Breast epithelium (tissue), 4 donors: ENCODE measurements around the gene GCSH. TPM values are rescaled to one million over a fixed set of nuclear protein-coding genes. Genes with fewer than 3 reads are reported as not detected.

ENCODE experiments used
- DNase-seq, 2 donors: peaks; one replicate each; pipeline ENCODE4 v3.0.0-alpha.2; 2019; ENCODE audit warnings: low spot score in 2 of 2
- H3K27ac ChIP-seq, 2 donors: fragments of 200-600 bp; sonication (generic) in 1 of 2; one replicate each; pipeline ENCODE4 v1.5.1; 2016 to 2019; ENCODE audit warnings: mild to moderate bottlenecking in 1 of 2
- H3K27me3 ChIP-seq, 2 donors: fragments of 200-600 bp; sonication (generic) in 1 of 2; one replicate each; pipeline versions ENCODE4 v1.5.1 to v1.6.0; 2017 to 2019; ENCODE audit warnings: control low read depth in 1 of 2, mild to moderate bottlenecking in 1 of 2
- H3K36me3 ChIP-seq: fragments of 200-600 bp; one replicate; pipeline ENCODE4 v1.5.1; 2019
- H3K4me1 ChIP-seq, 2 donors: fragments of 200-600 bp; sonication (generic); one replicate each; pipeline ENCODE4 v1.5.1; 2016 to 2019; ENCODE audit warnings: control low read depth in 1 of 2
- H3K4me3 ChIP-seq, 3 donors: fragments of 200-600 bp; sonication (generic); 1 replicate in 2 of 3; 2 replicates in 1 of 3; pipeline ENCODE4 v1.5.1; 2016 to 2019; ENCODE audit warnings: mild to moderate bottlenecking in 3 of 3, moderate library complexity in 2 of 3
- H3K9me3 ChIP-seq, 2 donors: fragments of 200-600 bp; sonication (generic) in 1 of 2; one replicate each; pipeline ENCODE4 v1.5.1; 2016 to 2019; ENCODE audit warnings: control low read depth in 1 of 2
- CTCF ChIP-seq, 3 donors: fragments of 450-650 bp; IDR thresholded peaks; one replicate each; pipeline ENCODE4 v1.5.1; 2016 to 2017; ENCODE audit warnings: antibody characterized with exemption in 3 of 3, mild to moderate bottlenecking in 3 of 3, moderate library complexity in 3 of 3
- POLR2A ChIP-seq: fragments of 450-650 bp; IDR thresholded peaks from one replicate; pipeline ENCODE4 v1.6.1; 2016; ENCODE audit warnings: antibody characterized with exemption, mild to moderate bottlenecking, moderate library complexity
- POLR2AphosphoS5 ChIP-seq, 3 donors: sonication (generic); formaldehyde crosslinking; IDR thresholded peaks; one replicate each; pipeline ENCODE4 v1.6.1; 2017; ENCODE audit warnings: antibody characterized with exemption in 3 of 3
- intact Hi-C: fragments of 100-400 bp; cut with DNase I; formaldehyde crosslinking; loops from one replicate; pipeline ENCODE4 v1.15.1; 2023; ENCODE audit warnings: low total_unique reads
- total RNA-seq, 3 donors: library from RNA; depleted of rRNA; stranded (reverse); fragments of >200 nt; gene quantifications; one replicate each; pipeline ENCODE4 v1.1.0, GENCODE V29; 2016

GCSH gene
- 10 to 100 TPM; 19.9 to 22.1 (median 21.0) TPM for total RNA-seq

DNA sequence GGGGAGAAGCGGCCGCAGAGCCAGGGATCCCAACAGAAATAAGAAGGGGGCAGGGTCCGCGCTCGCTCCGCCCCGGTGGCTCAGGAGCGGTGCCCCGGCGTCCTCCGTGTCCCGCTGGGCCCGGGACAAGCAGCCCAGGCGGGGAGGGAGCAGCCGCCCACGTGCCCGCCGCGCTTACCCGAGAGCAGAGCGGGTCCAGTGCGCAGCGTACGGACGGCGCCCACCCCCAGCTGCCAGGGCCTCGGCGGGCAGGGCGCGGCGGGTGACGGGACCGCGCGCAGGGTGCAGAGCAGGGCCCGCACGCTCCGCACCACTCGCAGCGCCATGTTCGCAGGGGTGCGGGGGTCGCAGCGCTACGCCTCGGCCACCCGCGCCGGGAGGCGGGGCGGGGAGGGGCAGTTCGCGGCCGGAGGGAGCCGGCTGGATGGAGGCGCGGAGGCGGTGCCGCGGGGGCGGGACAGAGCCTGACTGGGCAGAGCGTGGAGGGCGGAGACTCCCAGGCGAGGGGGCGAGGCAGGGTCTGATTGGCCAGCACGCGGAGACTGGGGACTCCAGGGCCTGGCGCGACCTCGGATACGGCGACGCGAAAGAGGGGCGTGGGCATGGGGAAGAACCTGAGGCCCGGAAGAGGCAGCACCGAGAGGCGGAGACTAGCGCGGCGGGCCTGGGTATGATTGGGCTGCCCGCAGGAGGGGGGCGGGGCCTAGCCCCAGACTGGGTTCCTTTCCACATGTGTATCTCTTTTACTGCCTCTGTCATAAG, at the start of gene GCSH:
Gene GCSH, minus strand, starts transcription at position 443 of the 762 bp plus-strand sequence. Its CDS starts 117 bp downstream, at position 326.
- Histone ChIP-seq H3K4me3 (peak within 1 kb of the TSS; percentile 73 to 96 (median 83)), H3K36me3 (no peaks in the 10 kb centered on the region), H3K9me3 (no peaks in the 10 kb centered on the region), H3K27ac (peak within 1 kb of the TSS; percentile 68 to 89), H3K4me1 (no peaks in the 10 kb centered on the region), H3K27me3 (no peaks in the 10 kb centered on the region)
- no peak for TF ChIP-seq POLR2AphosphoS5 (IDR thresholded peaks at IDR 0.05)
- no peak for TF ChIP-seq CTCF (IDR thresholded peaks at IDR 0.05)
- no peak for TF ChIP-seq POLR2A
- intact Hi-C loops: no loop called here
- peak; percentile 98 to 99 for DNase-seq

- Histone ChIP-seq H3K9me3 (no peaks in the 10 kb centered on the region), H3K4me3 (no peak overlapping the region), H3K27ac (no peak overlapping the region), H3K27me3 (no peaks in the 10 kb centered on the region), H3K36me3 (no peaks in the 10 kb centered on the region), H3K4me1 (no peaks in the 10 kb centered on the region)
- TF ChIP-seq POLR2AphosphoS5 (IDR thresholded peaks at IDR 0.05) (no peak), CTCF (IDR thresholded peaks at IDR 0.05) (no peak), POLR2A (no peak)
- intact Hi-C loops: no loop called here
- no peak for DNase-seq
Observed at GRCh38 chr16:81143921-81144471, 47.8 kb upstream of the GCSH start.

GRCh38 chr16:81142864-81143263, 46.7 kb upstream of the GCSH start:
- Histone ChIP-seq H3K4me1 (no peaks in the 10 kb centered on the region), H3K9me3 (no peaks in the 10 kb centered on the region), H3K36me3 (no peaks in the 10 kb centered on the region), H3K27me3 (no peaks in the 10 kb centered on the region), H3K27ac (no peak overlapping the region), H3K4me3 (no peak overlapping the region)
- TF ChIP-seq POLR2A: no peak
- no peak for TF ChIP-seq POLR2AphosphoS5 (IDR thresholded peaks at IDR 0.05)
- TF ChIP-seq CTCF (IDR thresholded peaks at IDR 0.05): no peak
- intact Hi-C loops: no loop called here
- DNase-seq: no peak

GRCh38 chr16:81140930-81141780, 45.0 kb upstream of the GCSH start:
- Histone ChIP-seq H3K4me1 (no peaks in the 10 kb centered on the region), H3K27ac (no peak overlapping the region), H3K9me3 (no peaks in the 10 kb centered on the region), H3K27me3 (no peaks in the 10 kb centered on the region), H3K36me3 (no peaks in the 10 kb centered on the region), H3K4me3 (no peak overlapping the region)
- DNase-seq: no peak
- TF ChIP-seq POLR2AphosphoS5 (IDR thresholded peaks at IDR 0.05) (no peak), CTCF (IDR thresholded peaks at IDR 0.05) (peak in 2 of 3 donors; percentile 11 to 24)
- intact Hi-C loops: no loop called here
